ENCODE data around the gene ATP8B3.

DNA sequence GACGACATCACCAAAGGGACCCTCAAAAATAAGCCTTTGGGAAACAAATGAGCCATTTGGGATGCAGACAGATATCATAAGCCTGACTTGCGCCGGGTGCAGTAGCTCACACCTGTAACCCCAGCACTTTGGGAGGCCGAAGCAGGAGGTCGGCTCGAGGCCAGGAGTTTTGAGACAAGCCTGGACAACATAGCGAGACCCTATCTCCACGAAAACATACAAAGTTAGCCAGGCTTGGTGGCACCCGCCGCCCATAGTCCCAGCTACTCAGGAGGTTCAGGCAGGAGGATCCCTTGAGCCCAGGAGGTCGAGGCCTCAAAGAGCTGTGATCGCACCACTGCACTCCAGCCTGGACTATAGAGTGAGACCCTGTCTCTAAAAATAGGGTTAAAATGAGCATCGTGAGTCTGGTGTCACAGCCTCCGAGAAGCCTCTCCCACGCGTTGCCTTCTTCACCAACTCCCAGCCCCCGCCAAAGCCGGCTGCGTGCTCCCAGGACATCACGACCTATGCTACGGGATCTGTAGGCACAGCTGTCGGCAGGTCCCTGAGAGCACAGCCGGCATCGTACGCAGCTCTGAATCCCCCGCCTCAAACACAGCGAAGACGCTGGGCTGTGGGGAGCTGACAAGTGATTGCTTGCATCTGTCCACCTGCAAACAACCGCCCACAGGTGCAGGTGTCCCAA is 34.6 kb upstream of the ATP8B3 start:
- TF ChIP-seq, protein P1, sequence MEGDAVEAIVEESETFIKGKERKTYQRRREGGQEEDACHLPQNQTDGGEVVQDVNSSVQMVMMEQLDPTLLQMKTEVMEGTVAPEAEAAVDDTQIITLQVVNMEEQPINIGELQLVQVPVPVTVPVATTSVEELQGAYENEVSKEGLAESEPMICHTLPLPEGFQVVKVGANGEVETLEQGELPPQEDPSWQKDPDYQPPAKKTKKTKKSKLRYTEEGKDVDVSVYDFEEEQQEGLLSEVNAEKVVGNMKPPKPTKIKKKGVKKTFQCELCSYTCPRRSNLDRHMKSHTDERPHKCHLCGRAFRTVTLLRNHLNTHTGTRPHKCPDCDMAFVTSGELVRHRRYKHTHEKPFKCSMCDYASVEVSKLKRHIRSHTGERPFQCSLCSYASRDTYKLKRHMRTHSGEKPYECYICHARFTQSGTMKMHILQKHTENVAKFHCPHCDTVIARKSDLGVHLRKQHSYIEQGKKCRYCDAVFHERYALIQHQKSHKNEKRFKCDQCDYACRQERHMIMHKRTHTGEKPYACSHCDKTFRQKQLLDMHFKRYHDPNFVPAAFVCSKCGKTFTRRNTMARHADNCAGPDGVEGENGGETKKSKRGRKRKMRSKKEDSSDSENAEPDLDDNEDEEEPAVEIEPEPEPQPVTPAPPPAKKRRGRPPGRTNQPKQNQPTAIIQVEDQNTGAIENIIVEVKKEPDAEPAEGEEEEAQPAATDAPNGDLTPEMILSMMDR (IDR thresholded peaks at IDR 0.05): no peak
- no peak for TF ChIP-seq POLR2A (IDR thresholded peaks at IDR 0.05)
